HUDEP-2 (cell line): Measurements from ENCODE around the gene TTLL10.
"Not testable (repeated sequence)": the region's sequence is repeated elsewhere in the genome, so short reads cannot be mapped to it uniquely, and the experiment has no call there.

Experiments used
- DNase-seq, 76 experiments: peaks; one replicate each; lab custom pipeline; 2025; ENCODE audit not compliant: unreplicated experiment in 76 of 76; lab: John Stamatoyannopoulos, UW

TTLL10 gene

DNA sequence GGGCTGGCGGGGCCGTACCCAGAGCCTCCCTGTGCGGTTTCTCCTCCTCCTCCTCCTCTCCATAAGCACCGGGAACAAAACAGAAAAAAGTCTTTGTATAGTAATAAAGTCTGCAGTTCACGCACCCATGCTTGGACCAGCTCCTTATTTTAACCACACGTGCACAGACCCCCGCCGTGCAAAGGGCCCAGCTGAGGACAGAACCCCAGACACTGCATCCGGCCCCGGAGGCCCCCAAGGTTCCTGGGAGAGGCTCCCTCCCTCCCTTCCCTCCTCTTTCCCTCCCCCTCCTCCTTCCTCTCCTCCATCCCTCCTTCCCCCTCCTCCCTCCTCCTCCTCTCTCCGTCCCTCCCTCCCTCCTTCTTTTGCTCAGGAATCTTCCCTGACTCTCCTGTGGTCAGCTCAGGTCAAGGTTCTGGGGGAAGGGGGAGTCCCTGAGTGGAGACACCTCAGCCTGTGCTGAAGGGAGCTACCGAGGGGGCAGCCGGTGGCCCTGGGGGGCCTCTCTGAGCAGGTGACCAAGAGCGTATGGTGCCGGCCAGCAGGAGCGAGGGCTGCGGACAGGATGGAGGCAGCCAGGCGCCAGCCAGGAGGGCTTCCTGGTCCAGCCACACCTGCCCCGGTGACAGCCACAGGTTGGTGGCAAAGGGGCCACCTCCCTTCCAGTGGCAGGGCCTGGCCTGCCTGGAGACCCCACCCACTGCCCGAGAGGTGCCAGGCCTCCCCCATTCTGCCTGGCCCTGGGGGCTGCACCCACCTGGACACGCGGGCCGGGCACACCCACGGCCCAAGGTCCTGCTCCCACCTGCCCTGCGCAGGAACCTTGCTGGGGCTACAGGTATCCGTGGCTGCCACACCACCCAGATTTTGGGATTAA, 3.2 kb upstream of the TTLL10 start:
- DNase-seq = no peak

DNA sequence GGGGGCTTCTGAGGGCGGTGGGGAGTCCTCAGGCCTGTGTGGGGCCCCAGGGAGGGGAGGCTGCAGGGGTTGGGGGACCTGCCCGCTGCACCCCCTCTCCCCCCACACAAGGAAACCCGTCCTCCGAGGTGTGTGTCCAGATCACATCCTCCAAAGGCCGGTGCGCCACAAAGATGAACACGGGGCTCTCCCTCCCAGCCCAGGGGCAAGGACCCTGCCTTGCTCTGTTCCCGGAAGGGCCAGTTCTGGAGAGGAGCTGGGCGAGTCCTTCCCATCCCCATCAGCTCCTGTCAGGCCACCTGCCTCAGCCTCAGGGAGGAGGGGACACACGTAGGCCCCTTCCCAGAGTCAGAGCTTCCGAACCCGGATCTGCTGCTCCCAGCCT, 2.5 kb upstream of the TTLL10 start:
- DNase-seq = no peak

DNA sequence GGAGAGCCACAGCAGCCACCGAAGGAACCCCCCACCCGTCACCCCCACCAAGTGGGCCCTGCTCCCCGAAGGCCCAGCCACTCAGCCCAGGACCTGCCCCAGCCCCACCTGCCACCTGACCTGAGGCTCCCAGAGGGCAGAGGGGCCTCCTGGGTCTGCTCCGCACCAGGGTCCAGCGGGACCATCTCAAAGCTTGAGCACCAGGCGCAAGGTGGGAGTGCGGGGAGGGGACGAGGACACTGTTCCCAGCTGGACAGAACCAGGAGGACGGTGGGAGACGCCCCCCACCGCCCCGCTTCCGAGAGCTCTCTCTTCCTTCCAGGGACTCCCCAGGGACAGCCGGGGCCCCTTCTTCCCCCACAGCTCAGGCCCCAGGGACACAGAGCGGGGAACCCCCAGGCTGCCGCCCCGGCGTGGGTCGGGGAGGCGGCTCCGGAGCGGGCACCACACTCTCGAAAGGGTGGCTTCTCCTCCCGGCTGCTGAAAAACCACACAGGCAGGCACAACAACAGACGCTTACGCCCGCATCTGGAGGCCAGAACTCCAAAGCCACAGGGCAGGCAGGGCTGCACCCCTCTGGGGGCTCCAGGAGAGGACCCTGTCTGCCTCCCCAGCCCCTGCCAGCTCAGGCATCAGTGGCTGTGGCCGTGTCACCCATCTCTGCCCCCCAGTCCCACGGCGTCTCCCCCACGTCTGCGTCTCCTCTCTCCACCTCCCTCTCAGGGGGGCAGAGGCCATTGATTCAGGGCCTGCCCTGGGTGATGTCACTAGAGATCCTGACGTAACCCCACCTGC, 1.9 kb upstream of the TTLL10 start:
- DNase-seq = no peak

DNA sequence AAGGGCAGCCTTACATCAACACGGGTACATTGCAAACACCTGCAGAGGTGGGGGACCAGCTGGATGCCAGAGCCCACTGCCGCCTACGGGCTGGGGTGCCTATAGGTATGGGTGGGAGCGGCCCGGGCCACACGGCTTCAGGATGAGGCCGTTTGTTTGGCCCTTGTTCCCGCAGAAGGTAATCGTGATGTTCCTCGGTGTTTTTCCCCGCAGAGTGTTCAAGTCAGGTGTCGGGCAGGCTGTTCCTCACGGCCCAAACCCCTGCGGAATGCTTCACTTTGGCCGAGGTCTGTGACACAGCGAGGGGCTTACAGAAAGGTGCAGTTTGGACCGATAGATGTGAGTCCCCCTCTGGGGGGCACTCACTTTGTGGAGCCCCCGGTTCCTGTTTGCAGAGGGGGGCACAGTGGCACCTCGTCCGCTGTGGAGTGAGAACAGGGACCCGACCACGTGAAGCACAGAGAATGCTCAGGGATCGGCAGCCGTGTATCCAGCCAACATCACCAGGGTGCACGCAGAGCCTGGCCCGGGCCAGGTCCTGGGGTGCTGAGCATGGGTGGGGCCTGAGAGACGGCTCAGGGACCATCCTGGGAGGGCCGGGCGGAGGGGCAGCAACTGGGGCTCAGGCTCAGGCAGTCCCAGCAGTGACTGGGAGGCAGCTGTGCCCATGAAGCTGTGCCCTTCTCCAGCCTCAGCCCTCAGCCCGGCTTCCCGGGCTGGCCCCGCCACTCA, 453 bp upstream of the TTLL10 start:
- no peak for DNase-seq

DNA sequence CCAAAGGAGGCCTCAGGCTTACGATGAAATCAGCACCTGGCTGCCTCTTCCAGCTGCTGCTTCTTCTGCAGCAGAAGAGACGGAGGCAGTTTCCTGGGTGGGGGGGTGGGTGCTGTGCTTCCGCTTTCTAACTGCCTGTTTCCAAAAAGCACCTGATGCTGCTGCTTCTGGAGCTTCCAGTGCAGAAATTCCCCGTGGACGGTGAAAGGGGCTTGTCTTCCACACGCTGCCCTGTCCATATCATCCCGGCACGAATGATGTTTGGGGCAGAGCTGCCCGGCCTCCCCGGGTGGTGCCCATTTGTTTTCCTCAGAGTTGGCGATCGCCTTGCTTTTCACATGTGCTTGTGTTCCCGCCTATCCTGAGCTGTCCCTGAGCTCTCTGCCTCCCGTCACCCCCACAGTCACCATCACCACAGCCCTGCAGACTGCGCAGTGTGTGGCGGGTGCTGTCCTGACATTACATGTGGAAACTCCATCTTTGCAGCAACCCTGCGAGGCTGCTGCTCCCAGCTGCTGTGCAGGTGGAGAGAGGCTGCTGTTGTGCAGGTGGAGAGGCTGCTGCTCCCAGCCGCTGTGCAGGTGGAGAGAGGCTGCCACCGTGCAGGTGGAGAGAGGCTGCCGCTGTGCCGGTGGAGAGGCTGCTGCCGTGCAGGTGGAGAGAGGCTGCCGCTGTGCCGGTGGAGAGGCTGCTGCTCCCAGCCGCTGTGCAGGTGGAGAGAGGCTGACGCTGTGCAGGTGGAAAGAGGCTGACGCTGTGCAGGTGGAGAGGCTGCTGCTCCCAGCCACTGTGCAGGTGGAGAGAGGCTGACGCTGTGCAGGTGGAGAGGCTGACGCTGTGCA, 1.8 kb downstream of the TTLL10 start:
- DNase-seq = no peak

DNA sequence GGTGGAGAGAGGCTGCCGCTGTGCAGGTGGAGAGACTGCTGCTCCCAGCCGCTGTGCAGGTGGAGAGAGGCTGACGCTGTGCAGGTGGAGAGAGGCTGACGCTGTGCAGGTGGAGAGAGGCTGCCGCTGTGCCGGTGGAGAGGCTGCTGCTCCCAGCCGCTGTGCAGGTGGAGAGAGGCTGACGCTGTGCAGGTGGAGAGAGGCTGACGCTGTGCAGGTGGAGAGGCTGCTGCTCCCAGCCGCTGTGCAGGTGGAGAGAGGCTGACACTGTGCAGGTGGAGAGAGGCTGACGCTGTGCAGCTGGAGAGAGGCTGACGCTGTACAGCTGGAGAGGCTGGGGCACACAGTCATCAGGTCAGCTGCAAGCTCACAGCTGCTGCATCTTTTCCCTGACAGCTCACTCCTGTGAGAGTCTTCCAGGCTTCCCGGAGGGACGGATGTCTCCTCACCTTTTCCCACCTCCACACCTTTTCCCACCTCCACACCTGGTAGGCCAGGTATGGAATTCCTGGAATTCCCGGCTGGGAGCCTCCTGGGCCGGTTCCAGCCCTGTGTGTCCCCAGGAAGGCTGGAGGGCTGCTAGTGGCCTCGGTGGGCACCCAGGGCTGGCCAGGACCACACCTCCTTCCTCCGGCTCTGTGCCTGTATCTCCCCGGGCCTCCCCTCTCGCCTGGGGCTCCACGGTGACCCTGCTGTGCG, 2.5 kb downstream of the TTLL10 start:
- DNase-seq = not testable (repeated sequence)

DNA sequence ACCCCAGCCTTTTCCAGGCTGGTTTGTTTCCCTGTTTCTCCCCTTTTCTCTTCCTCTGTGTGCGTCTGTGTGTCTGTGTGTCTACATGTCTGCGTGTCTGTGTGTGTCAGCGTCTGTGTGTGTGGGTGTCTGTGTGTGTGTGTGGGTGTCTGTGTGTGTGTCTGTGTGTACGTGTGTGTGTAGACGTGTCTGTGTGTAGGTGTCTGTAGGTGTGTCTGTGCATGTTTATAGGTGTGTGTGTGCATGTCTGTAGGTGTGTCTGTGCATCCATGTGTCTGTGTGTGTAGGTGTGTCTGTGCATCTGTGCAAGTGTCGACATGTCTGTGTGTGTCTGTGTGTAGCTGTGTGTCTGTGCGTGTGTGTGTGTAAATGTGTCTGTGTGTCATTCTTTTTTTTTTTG, 3.3 kb downstream of the TTLL10 start:
- DNase-seq = no peak

DNA sequence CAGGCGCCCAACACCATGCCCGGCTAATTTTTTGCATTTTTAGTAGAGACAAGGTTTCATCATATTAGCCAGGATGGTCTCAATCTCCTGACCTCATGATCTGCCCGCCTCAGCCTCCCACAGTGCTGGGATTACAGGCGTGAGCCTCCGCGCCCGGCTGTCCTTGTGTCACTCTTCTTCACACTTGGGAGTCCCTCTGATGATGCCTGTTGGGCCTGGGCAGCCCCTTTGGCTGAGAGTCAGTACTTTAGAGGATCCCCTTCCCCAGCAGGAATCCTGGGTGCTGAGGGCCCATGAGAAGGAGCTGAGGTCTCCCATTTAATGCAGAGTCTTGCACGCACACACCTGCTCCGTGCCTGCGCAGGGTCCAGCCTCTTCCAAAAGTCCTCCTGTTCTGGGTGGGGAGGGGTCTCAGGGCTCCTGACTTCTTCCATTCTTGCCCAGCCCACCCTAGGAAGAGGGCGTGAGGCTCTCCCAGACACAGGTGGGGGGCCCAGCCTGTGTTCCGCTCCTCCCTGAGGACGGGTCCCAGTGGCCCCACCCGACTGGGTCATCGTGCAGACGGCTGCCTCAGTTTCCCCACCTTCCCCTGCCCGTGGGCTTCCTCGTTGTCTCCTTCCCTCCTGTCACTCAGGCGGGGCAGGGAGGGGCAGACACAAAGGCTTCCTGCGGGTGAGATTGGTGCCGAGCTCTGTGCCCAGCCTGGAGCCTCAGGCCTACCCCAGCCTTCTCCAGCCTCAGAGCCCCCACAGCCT, 3.9 kb downstream of the TTLL10 start:
- DNase-seq = no peak

DNA sequence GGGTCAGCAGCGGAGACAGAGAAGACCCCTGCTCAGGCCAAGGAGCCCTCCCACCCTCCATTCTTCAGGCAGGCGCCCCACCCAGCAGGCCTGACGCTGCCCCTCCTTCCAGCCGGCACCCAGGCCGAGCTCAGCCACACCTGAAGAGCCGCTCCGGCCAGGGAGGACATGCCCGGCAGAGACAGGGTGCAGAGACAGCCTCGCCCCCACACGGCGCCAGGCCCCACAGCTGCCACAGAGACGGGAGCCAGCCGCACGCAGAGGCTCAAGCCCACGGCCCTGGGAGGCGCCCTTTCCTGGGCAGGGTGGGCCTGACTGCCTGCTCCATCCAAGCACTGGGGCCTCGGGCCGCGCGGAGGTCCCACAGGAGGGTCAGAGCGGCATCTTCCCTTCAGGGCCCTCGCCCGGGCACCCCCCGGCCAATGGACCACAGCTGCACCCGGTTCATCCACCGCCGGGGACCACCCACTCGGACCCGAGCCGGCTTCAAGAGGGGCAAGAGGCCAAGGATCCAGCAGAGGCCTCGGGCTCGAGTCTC, 5.2 kb downstream of the TTLL10 start:
- DNase-seq = no peak

DNA sequence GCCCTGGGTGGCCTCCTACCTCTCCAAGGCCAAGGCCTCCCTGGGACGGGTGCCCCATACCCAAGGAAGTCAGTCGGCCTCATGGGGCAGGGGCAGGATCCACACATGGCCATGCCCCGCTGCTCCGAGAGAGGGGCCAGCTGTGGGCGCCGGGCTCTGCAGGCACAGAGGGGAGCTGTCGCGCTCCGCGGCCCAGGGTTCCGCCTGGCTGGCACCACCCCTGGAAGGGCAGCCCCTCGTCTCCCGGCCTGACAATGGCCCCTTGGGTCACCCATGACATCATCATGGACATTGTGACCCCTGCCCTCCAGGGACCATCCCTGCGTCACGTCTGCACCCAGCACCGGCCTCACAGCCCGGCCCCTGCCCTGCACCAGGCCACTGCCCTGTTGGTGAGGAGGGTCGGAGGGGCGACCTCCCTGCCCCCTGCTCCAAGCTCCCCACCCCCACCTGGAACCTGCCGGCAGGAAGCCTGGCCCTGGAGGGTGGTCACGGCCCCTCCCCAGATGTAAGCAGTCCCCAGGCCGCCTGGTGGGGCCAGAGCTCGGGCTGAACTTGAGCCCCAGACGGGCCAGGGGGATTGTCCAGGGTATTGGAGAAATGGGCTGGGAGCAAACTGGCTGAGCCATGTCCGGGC, 5.8 kb downstream of the TTLL10 start:
- DNase-seq = no peak

DNA sequence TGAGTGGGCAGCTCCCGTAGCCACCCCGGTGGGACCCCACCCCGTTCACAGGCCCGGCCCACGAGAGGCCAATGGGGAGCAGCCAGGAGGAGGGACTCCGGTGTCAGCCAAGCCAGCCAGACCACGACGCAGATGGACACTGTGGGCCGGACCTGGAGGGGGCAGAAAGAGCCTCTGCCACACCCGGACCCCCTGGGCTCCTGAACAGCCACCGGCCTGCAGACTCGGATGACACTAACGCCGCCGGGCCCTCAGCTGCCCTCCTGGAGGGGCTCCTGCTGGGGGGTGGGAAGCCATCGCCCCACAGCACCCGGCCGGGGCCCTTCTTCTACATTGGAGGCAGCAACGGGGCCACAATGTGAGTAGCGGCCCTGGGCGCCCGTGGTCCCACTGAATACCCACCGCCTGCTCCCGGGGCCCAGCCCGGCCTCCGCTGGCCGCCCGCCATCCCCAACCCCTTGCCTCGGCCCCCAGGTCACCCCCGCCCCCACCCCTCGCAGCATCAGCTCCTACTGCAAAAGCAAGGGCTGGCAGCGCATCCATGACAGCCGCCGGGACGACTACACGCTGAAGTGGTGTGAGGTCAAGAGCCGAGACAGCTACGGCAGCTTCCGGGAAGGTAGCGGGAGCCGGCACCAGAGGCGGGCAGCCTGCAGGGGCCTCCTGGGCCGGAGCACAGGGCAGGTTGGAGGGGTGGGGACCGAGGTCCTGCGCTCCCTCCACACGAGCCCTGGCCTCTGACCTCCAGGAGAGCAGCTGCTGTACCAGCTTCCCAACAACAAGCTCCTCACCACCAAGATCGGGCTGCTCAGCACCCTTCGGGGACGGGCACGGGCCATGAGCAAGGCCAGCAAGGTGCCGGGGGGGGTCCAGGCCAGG, 6.5 kb downstream of the TTLL10 start:
- DNase-seq = no peak

DNA sequence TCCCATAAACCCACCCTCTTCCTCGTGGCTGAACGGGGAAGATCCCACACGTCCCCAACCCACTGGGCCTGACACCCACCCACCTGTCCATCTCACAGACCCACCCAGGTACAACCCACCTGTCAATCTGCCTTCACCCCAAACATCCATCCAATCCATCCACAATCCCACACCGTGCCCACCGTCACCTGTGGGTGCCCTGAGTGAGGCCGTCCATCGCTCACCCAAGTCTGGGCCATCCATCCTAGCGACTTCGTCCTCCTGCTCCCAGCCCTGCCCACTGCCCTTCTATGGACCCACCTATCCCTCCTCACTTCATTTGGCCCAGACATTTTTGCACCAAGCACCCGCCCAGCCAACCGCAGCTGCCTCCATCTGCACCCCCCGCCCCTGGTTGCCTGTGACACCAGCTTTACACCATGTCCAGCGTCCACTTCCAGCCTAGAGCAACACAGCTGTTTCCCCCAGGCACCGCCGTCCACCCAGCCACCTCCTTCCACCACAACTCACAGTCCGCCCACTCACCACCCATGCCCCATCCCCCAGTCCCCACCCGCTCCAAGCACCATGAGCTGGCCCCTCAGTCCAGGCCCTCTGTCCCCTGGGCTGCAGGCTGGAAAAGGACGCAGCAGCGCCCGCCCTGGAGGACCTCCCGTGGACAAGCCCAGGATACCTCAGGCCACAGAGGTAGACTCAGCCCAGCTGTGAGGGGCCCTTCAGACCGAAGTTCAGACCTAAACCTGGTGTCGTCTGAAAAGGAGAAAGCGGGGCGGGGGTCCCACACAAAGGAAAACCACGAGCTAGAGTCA, 7.7 kb downstream of the TTLL10 start:
- no peak for DNase-seq

DNA sequence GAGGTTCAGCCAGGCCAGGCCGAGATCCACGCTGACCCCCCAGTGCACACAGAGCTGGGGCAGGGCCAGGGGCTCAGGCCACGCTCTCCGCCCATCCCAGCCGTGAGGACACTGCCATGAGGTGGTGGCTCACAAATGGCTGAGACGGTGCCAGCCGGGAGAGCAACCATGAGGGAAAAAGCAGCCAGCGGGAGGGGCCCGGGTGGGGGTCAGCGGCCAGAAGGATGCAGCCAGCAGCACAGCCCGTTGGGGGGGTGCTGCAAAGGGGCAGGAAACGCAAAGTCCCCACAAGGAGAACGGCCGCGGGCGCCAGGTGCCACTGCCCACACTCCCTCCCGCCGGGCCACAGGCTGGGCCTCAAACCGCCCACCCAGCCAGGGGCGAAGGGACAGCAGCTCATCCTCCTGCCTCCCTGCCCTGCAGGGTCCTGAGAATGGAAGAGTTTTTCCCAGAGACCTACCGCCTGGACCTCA, 8.3 kb downstream of the TTLL10 start:
- DNase-seq = no peak

DNA sequence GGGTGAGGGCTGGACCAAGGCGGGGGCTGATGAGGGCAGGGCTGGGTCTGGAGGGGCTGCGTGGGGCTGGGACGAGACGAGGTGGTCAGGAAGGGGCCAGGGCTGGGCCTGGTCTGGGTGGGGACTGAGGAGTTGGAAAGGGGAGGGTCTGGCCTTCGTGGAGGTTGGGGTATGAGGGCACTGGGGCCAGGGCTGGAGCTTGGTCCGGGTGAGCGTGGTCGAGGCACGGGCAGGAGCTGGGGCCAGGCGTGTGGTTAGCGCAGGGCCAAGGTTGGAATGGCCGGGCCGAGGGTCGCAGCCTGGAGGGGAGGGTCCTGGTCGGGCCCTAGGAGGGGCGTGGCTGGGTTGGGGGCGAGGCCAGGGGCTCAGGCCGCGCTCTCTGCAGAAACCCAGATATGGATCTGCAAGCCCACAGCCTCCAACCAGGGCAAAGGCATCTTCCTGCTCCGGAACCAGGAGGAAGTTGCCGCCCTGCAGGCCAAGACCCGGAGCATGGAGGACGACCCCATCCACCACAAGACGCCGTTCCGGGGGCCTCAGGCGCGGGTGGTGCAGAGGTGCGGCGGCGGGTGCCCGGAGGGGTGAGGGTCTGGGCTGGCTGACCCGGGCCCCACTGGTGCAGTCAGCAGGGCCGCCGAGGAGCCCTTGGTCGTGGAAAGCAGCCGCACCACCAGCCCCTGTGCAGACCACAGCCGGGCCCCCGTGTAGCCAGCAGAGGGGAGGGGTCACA, 9.0 kb downstream of the TTLL10 start:
- DNase-seq = no peak

DNA sequence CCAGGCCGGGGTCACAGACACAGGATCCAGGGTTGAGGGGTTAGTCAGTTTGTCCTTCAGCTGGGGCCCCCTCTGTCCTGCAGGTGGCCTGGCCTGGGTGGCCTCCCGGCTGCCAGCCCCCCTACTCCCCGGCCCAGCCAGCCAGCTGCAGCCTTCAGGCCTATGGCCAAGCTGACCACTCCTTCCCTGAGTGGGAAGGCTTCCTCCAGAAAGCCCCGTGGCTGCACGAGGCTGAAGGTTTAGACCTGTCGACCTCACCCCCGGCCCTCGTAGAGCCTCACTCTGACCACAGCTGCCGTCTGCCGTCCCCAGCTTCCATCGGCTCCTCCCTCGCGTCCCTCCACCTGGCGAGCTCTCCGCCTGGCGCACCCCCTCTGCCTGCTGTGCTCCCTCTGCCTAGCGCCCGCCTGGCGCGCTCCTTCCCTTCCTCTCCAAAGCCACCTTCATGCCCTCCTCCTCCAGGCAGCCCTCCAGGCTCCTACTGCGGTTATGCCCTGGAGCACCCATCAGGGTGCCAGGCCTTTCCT, 9.6 kb downstream of the TTLL10 start:
- DNase-seq = no peak
